H9 (cell line): ENCODE measurements around the gene PCSK2. TPM values are rescaled to one million over a fixed set of nuclear protein-coding genes. Genes with fewer than 3 reads are reported as not detected.

ENCODE experiments used
- DNase-seq: peaks from one replicate; pipeline ENCODE4 v3.0.0-alpha.2; 2017
- H2AFZ ChIP-seq: one replicate; pipeline ENCODE4 v1.6.1; 2013; ENCODE audit warnings: mild to moderate bottlenecking, low read length, control low read depth, moderate library complexity
- H2AK5ac ChIP-seq: 2 replicates; pipeline ENCODE4 v1.6.1; 2013; ENCODE audit warnings: low read length, control low read depth, mixed read lengths; ENCODE audit not compliant: insufficient read length
- H2BK120ac ChIP-seq: one replicate; pipeline ENCODE4 v1.6.1; 2013; ENCODE audit warnings: low read depth, mild to moderate bottlenecking, low read length, control low read depth, inconsistent platforms; ENCODE audit not compliant: poor library complexity, severe bottlenecking
- H2BK12ac ChIP-seq: 2 replicates; pipeline ENCODE4 v1.6.1; 2013; ENCODE audit warnings: low read length, control low read depth, mixed read lengths, low read depth; ENCODE audit not compliant: insufficient read length
- H2BK15ac ChIP-seq: 2 replicates; pipeline ENCODE4 v1.6.1; 2013; ENCODE audit warnings: low read depth, low read length, control low read depth
- H2BK20ac ChIP-seq: one replicate; pipeline ENCODE4 v1.6.1; 2013; ENCODE audit warnings: low read depth, mild to moderate bottlenecking, low read length, control low read depth, inconsistent platforms; ENCODE audit not compliant: poor library complexity, severe bottlenecking
- H2BK5ac ChIP-seq: 2 replicates; pipeline ENCODE4 v1.6.1; 2013; ENCODE audit warnings: low read length, control low read depth, mixed read lengths; ENCODE audit not compliant: insufficient read length
- H3K14ac ChIP-seq: 2 replicates; pipeline ENCODE4 v1.6.1; 2013; ENCODE audit warnings: low read length, control low read depth; ENCODE audit not compliant: insufficient read depth
- H3K18ac ChIP-seq: 2 replicates; pipeline ENCODE4 v1.6.1; 2013; ENCODE audit warnings: low read depth, mild to moderate bottlenecking, mixed read lengths, low read length, control low read depth; ENCODE audit not compliant: insufficient read length
- H3K23ac ChIP-seq: 2 replicates; pipeline ENCODE4 v1.6.1; 2013; ENCODE audit warnings: low read length, control low read depth, mixed read lengths, low read depth; ENCODE audit not compliant: insufficient read length
- H3K23me2 ChIP-seq: 2 replicates; pipeline ENCODE4 v1.6.1; 2013; ENCODE audit warnings: low read depth, mild to moderate bottlenecking, mixed read lengths, low read length, control low read depth; ENCODE audit not compliant: insufficient read length, poor library complexity, severe bottlenecking
- H3K27ac ChIP-seq: 2 replicates; pipeline ENCODE4 v1.5.1; 2013; ENCODE audit warnings: low read length, control low read depth, mixed read lengths, low read depth; ENCODE audit not compliant: insufficient read length
- H3K27me3 ChIP-seq: 2 replicates; pipeline ENCODE4 v1.6.1; 2013; ENCODE audit warnings: low read length, control low read depth, inconsistent platforms; ENCODE audit not compliant: insufficient read depth
- H3K4ac ChIP-seq: 2 replicates; pipeline ENCODE4 v1.6.1; 2013; ENCODE audit warnings: low read depth, mild to moderate bottlenecking, control low read depth, inconsistent platforms, low read length, moderate library complexity
- H3K4me1 ChIP-seq: 2 replicates; pipeline ENCODE4 v1.6.1; 2013; ENCODE audit warnings: low read length, control low read depth, inconsistent platforms; ENCODE audit not compliant: insufficient read depth
- H3K4me2 ChIP-seq: 2 replicates; pipeline ENCODE4 v1.6.1; 2013; ENCODE audit warnings: low read length, control low read depth, mixed read lengths; ENCODE audit not compliant: insufficient read length, insufficient read depth
- H3K56ac ChIP-seq: 2 replicates; pipeline ENCODE4 v1.6.1; 2013; ENCODE audit warnings: low read depth, mild to moderate bottlenecking, mixed read lengths, low read length, control low read depth; ENCODE audit not compliant: insufficient read length
- H3K79me1 ChIP-seq: 2 replicates; pipeline ENCODE4 v1.6.1; 2013; ENCODE audit warnings: low read depth, mild to moderate bottlenecking, moderate library complexity, low read length, control low read depth, inconsistent platforms; ENCODE audit not compliant: insufficient read depth, poor library complexity, severe bottlenecking
- H3K79me2 ChIP-seq: 2 replicates; pipeline ENCODE4 v1.6.1; 2013; ENCODE audit warnings: low read length, control low read depth, inconsistent platforms; ENCODE audit not compliant: insufficient read depth
- H3K9ac ChIP-seq: 2 replicates; pipeline ENCODE4 v1.6.1; 2013; ENCODE audit warnings: low read length, control low read depth, mixed read lengths; ENCODE audit not compliant: insufficient read length; ENCODE audit errors: extremely low read depth
- H3K9me3 ChIP-seq: one replicate; pipeline ENCODE4 v1.6.1; 2013; ENCODE audit warnings: low read depth, low read length, inconsistent platforms; ENCODE audit not compliant: control insufficient read depth
- H3T11ph ChIP-seq: one replicate; pipeline ENCODE4 v1.6.1; 2013; ENCODE audit warnings: mild to moderate bottlenecking, low read length, control low read depth, inconsistent platforms
- H4K20me1 ChIP-seq: one replicate; pipeline ENCODE4 v1.6.1; 2013; ENCODE audit not compliant: control insufficient read depth, insufficient read length, insufficient read depth
- H4K5ac ChIP-seq: 2 replicates; pipeline ENCODE4 v1.6.1; 2013; ENCODE audit warnings: low read depth, mild to moderate bottlenecking, mixed read lengths, low read length, control low read depth; ENCODE audit not compliant: insufficient read length
- H4K8ac ChIP-seq: replicated peaks from 2 replicates; pipeline ENCODE4 v1.6.1; 2013; ENCODE audit warnings: low read length, control low read depth, mixed read lengths, low read depth; ENCODE audit not compliant: insufficient read length
- H4K91ac ChIP-seq: 2 replicates; pipeline ENCODE4 v1.6.1; 2013; ENCODE audit warnings: low read depth, mild to moderate bottlenecking, moderate library complexity, mixed read lengths, low read length, control low read depth; ENCODE audit not compliant: insufficient read length
- H3K27ac Mint-ChIP-seq, 3 experiments: 2 replicates in 2 of 3; 3 replicates in 1 of 3; pipeline ENCODE4 v1.8.0; 2020 to 2021; ENCODE audit warnings: mixed read lengths in 3 of 3, mild to moderate bottlenecking in 1 of 3, moderate library complexity in 1 of 3
- H3K27me3 Mint-ChIP-seq: 2 replicates; pipeline ENCODE4 v1.8.0; 2021; ENCODE audit warnings: low read depth, mild to moderate bottlenecking, moderate library complexity, mixed read lengths
- H3K36me3 Mint-ChIP-seq, 3 experiments: 2 replicates in 2 of 3; 3 replicates in 1 of 3; pipeline ENCODE4 v1.8.0; 2020 to 2021; ENCODE audit warnings: low read depth in 3 of 3, mixed read lengths in 3 of 3; ENCODE audit not compliant: insufficient read depth in 1 of 3
- H3K4me1 Mint-ChIP-seq, 2 experiments: 2 replicates each; pipeline ENCODE4 v1.8.0; 2020; ENCODE audit warnings: mixed read lengths in 2 of 2
- H3K4me3 Mint-ChIP-seq, 2 experiments: 2 replicates in 1 of 2; 3 replicates in 1 of 2; pipeline ENCODE4 v1.8.0; 2020 to 2021; ENCODE audit warnings: mild to moderate bottlenecking in 2 of 2, mixed read lengths in 2 of 2, moderate library complexity in 1 of 2
- H3K9me3 Mint-ChIP-seq, 2 experiments: 2 replicates in 1 of 2; 3 replicates in 1 of 2; pipeline ENCODE4 v1.8.0; 2020; ENCODE audit warnings: mild to moderate bottlenecking in 2 of 2, mixed read lengths in 2 of 2, moderate library complexity in 1 of 2
- WGBS: extraction: QIAGEN DNeasy Blood & Tissue Kit; methylation state at CpG from one replicate; pipeline ENCODE4 v1.1.7; 2013; ENCODE audit warnings: missing lambda C conversion rate, low lambda C conversion rate, mixed read lengths; ENCODE audit not compliant: insufficient read length; ENCODE audit errors: extremely low coverage; 5-methylcytosine and 5-hydroxymethylcytosine counted together
- total RNA-seq: library from RNA; stranded (reverse); gene quantifications from 2 replicates; pipeline ENCODE4 v1.2.1, GENCODE V29; 2021
- TF ChIP-seq, protein P1 (sequence below): fragments of 200-600 bp; sonication (generic); conservative IDR thresholded peaks from 3 replicates; pipeline ENCODE4 v1.8.0; 2021; ENCODE audit warnings: antibody characterized with exemption, mild to moderate bottlenecking

Gene PCSK2
- total RNA-seq, 1 experiment from 2014 or later, result 2.8 TPM

DNA sequence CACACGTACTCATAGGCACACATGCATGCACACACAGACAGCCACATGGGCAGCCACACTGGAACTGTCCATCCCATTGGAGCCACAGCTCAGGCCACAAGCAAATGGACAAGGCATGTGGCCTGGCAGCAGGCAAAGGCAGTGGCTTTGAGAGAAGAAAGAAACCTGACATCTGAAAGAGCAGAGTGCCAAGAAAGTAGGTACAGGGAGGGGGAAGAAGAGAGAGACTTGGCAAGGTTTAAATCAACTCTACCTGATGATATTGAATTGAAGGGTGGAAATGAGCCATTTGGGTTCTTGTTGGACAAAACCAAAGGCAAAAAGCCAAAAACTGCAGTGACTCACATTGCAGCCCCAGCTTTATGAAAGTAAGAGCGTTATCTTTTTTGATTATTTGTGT, 142.7 kb downstream of the PCSK2 start:
- H2AFZ ChIP-seq, result no peak overlapping the region
- no peak overlapping the region for H3K56ac ChIP-seq
- no peak overlapping the region for H3K9ac ChIP-seq
- H3K27ac Mint-ChIP-seq, result no peak overlapping the region
- H3K4me2 ChIP-seq, result no peak overlapping the region
- H4K5ac ChIP-seq, result no peak overlapping the region
- H4K8ac ChIP-seq, result no peak overlapping the region
- H2BK20ac ChIP-seq, result no peak overlapping the region
- H3K27me3 ChIP-seq, result no peaks in the 10 kb centered on the region; the same call in 1 of the 2 replicates
- H2BK15ac ChIP-seq, result no peak overlapping the region
- no peak overlapping the region for H3K27ac ChIP-seq
- H3K79me2 ChIP-seq, result no peaks in the 10 kb centered on the region
- H3K4me1 ChIP-seq, result no peaks in the 10 kb centered on the region
- H3K4ac ChIP-seq, result no peak overlapping the region
- no peak overlapping the region for H2BK120ac ChIP-seq
- no peak overlapping the region for H3T11ph ChIP-seq
- H3K9me3 Mint-ChIP-seq, result no peaks in the 10 kb centered on the region
- H2AK5ac ChIP-seq, result no peak overlapping the region
- H3K18ac ChIP-seq, result no peak overlapping the region
- H2BK5ac ChIP-seq, result no peak overlapping the region
- no peaks in the 10 kb centered on the region for H3K9me3 ChIP-seq
- WGBS, result no CpG with 5 or more reads among the region's 2 CpGs
- TF ChIP-seq, protein P1, sequence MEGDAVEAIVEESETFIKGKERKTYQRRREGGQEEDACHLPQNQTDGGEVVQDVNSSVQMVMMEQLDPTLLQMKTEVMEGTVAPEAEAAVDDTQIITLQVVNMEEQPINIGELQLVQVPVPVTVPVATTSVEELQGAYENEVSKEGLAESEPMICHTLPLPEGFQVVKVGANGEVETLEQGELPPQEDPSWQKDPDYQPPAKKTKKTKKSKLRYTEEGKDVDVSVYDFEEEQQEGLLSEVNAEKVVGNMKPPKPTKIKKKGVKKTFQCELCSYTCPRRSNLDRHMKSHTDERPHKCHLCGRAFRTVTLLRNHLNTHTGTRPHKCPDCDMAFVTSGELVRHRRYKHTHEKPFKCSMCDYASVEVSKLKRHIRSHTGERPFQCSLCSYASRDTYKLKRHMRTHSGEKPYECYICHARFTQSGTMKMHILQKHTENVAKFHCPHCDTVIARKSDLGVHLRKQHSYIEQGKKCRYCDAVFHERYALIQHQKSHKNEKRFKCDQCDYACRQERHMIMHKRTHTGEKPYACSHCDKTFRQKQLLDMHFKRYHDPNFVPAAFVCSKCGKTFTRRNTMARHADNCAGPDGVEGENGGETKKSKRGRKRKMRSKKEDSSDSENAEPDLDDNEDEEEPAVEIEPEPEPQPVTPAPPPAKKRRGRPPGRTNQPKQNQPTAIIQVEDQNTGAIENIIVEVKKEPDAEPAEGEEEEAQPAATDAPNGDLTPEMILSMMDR, result no peak
- H3K4me1 Mint-ChIP-seq, result no peaks in the 10 kb centered on the region
- no peak overlapping the region for H3K23ac ChIP-seq
- no peaks in the 10 kb centered on the region for H3K79me1 ChIP-seq
- no peaks in the 10 kb centered on the region for H4K20me1 ChIP-seq
- H3K27me3 Mint-ChIP-seq, result peaks cover 2% of the 10 kb centered on the region; the same call in 1 of the 2 replicates
- H2BK12ac ChIP-seq, result no peak overlapping the region
- H3K36me3 Mint-ChIP-seq, result no peaks in the 10 kb centered on the region
- H4K91ac ChIP-seq, result no peak overlapping the region
- no peak overlapping the region for H3K14ac ChIP-seq
- H3K4me3 Mint-ChIP-seq, result no peak overlapping the region
- H3K23me2 ChIP-seq, result no peaks in the 10 kb centered on the region
- no peak for DNase-seq
